Breast epithelium (tissue), 3 donors: ENCODE data around the gene MYLK2. TPM values are rescaled to one million over a fixed set of nuclear protein-coding genes. Genes with fewer than 3 reads are reported as not detected.

Source experiments
- total RNA-seq, 3 donors: library from RNA; depleted of rRNA; stranded (reverse); fragments of >200 nt; gene quantifications; one replicate each; pipeline ENCODE4 v1.1.0, GENCODE V29; 2016

The MYLK2 gene
- total RNA-seq, 3 donors from 2014 or later: not detected

Other genes with a start within 250 kb of the MYLK2 start
- gene ID1, start 214.1 kb upstream of the MYLK2 start, total RNA-seq: 100 to 1,000 TPM; 156 to 407 (median 270) TPM
- gene COX4I2, start 181.4 kb upstream of the MYLK2 start, total RNA-seq: 1 to 10 TPM in 1 of 3 donors, not detected in 2; 5.3 TPM
- 100 to 1,000 TPM in 2 of 3 donors, 10 to 100 TPM in 1; 95.1 to 124 (median 117) TPM for gene BCL2L1, start 96.5 kb upstream of the MYLK2 start, total RNA-seq
- 1 to 10 TPM in 1 of 3 donors, under 1 TPM in 2; 0.33 to 3.8 (median 0.73) TPM for gene TPX2, start 80.1 kb upstream of the MYLK2 start, total RNA-seq
- gene FOXS1, start 26.2 kb downstream of the MYLK2 start, total RNA-seq: under 1 TPM in 2 of 3 donors, not detected in 1; 0.44 to 0.98 TPM
- 1 to 10 TPM; 1.9 to 3.6 (median 2.1) TPM for gene DUSP15, start 51.2 kb downstream of the MYLK2 start, total RNA-seq
- 1 to 10 TPM in 1 of 3 donors, under 1 TPM in 2; 0.16 to 2.9 (median 0.98) TPM for gene TTLL9, start 51.3 kb downstream of the MYLK2 start, total RNA-seq
- gene PDRG1, start 132.7 kb downstream of the MYLK2 start, total RNA-seq: 10 to 100 TPM in 1 of 3 donors, 1 to 10 TPM in 2; 5.1 to 11.1 (median 9.8) TPM
- not detected for gene XKR7, start 148.8 kb downstream of the MYLK2 start, total RNA-seq
- 1 to 10 TPM; 2.8 to 9.2 (median 4.6) TPM for gene CCM2L, start 191.1 kb downstream of the MYLK2 start, total RNA-seq
- gene HCK, start 232.9 kb downstream of the MYLK2 start, total RNA-seq: 10 to 100 TPM; 10.2 to 27.4 (median 16.0) TPM